Keratinocyte (primary cell): ENCODE measurements around the gene PSMD12. TPM values are rescaled to one million over a fixed set of nuclear protein-coding genes. Genes with fewer than 3 reads are reported as not detected.

Experiments
- DNase-seq: peaks from one replicate; pipeline ENCODE4 v3.0.0-alpha.2; 2011; ENCODE audit warnings: low read depth, missing footprints, low spot score
- FAIRE-seq: peaks from 2 replicates; lab custom pipeline; 2011; peaks lifted over from hg19 to GRCh38; lab: Jason Lieb, UNC
- H2AFZ ChIP-seq: 2 replicates; pipeline ENCODE4 v1.6.0; 2012; ENCODE audit warnings: low read length, control low read depth, inconsistent platforms; ENCODE audit not compliant: control insufficient read depth
- H3K27ac ChIP-seq: 2 replicates; pipeline ENCODE4 v1.5.1; 2011; ENCODE audit warnings: low read length; ENCODE audit not compliant: control insufficient read depth, insufficient read depth
- H3K27me3 ChIP-seq: 3 replicates; pipeline ENCODE4 v1.6.0; 2011; ENCODE audit warnings: low read length; ENCODE audit not compliant: control insufficient read depth, insufficient read depth; ENCODE audit errors: extremely low read depth
- H3K36me3 ChIP-seq, 2 experiments: 2 replicates in 1 of 2; 3 replicates in 1 of 2; pipeline ENCODE4 v1.5.1; 2011; ENCODE audit warnings: low read length in 2 of 2, mild to moderate bottlenecking in 1 of 2; ENCODE audit not compliant: control insufficient read depth in 2 of 2, insufficient read depth in 2 of 2; ENCODE audit errors: extremely low read depth in 1 of 2
- H3K4me1 ChIP-seq: 3 replicates; pipeline ENCODE4 v1.5.1; 2011; ENCODE audit warnings: low read length; ENCODE audit not compliant: control insufficient read depth, insufficient read depth; ENCODE audit errors: extremely low read depth
- H3K4me2 ChIP-seq: 3 replicates; pipeline ENCODE4 v1.6.0; 2011; ENCODE audit warnings: low read depth, low read length; ENCODE audit not compliant: control insufficient read depth, insufficient read depth; ENCODE audit errors: extremely low read depth
- H3K4me3 ChIP-seq, 3 experiments: fragments of 200-600 bp in 1 of 3; sonication (generic) in 1 of 3; 2 replicates in 2 of 3; 3 replicates in 1 of 3; pipeline ENCODE4 v1.5.1; 2011 to 2016; ENCODE audit warnings: low read length in 3 of 3, mild to moderate bottlenecking in 3 of 3, control low read depth in 2 of 3, inconsistent platforms in 1 of 3, low read depth in 1 of 3, mixed read lengths in 1 of 3, mixed run types in 1 of 3, moderate library complexity in 1 of 3; ENCODE audit not compliant: control insufficient read depth in 2 of 3, insufficient read depth in 2 of 3; ENCODE audit errors: extremely low read depth in 1 of 3
- H3K79me2 ChIP-seq: 2 replicates; pipeline ENCODE4 v1.6.0; 2012; ENCODE audit warnings: low read length; ENCODE audit not compliant: control insufficient read depth, insufficient read depth
- H3K9ac ChIP-seq: 3 replicates; pipeline ENCODE4 v1.6.0; 2011; ENCODE audit warnings: low read length; ENCODE audit not compliant: control insufficient read depth, insufficient read depth; ENCODE audit errors: extremely low read depth
- H3K9me1 ChIP-seq: 3 replicates; pipeline ENCODE4 v1.6.0; 2011; ENCODE audit warnings: low read length; ENCODE audit not compliant: control insufficient read depth, insufficient read depth; ENCODE audit errors: extremely low read depth
- H3K9me3 ChIP-seq: 2 replicates; pipeline ENCODE4 v1.5.1; 2012; ENCODE audit warnings: low read depth, low read length; ENCODE audit not compliant: control insufficient read depth
- H4K20me1 ChIP-seq: 3 replicates; pipeline ENCODE4 v1.6.0; 2011; ENCODE audit warnings: low read length; ENCODE audit not compliant: control insufficient read depth, insufficient read depth; ENCODE audit errors: extremely low read depth
- EZH2 ChIP-seq: IDR thresholded peaks from one replicate; pipeline ENCODE4 v1.6.1; 2012; ENCODE audit warnings: inconsistent platforms, mild to moderate bottlenecking, low read length, moderate library complexity
- dilution Hi-C: fragments of 300-500 bp; cut with MboI; formaldehyde crosslinking; loops from one replicate; pipeline ENCODE4 v1.7.0; 2020; ENCODE audit warnings: low sequenced_read_pairs; ENCODE audit not compliant: extremely low pct_ligation_motif_present
- polyA plus RNA-seq, 5 experiments: library from polyadenylated mRNA; depleted of rRNA in 3 of 5; stranded (reverse) in 3 of 5; stranded (forward) in 1 of 5; unstranded in 1 of 5; fragments of >200 nt; gene quantifications; 1 replicate in 1 of 5; 2 replicates in 3 of 5; 3 replicates in 1 of 5; pipeline versions ENCODE4 v1.2.1 to v1.2.3, GENCODE V29; 2011 to 2012; ENCODE audit warnings: missing spikeins in 2 of 5, low read depth in 1 of 5, low replicate concordance in 1 of 5
- TF ChIP-seq, protein P1 (sequence below), 3 experiments: IDR thresholded peaks in 1 of 3; conservative IDR thresholded peaks in 1 of 3; optimal IDR thresholded peaks in 1 of 3; 2 replicates in 2 of 3; 3 replicates in 1 of 3; pipeline versions ENCODE3 to v1.5.1; 2011; ENCODE audit warnings: low read length in 3 of 3, mild to moderate bottlenecking in 3 of 3, moderate library complexity in 2 of 3, control low read depth in 1 of 3, inconsistent platforms in 1 of 3; ENCODE audit not compliant: insufficient read depth in 2 of 3; ENCODE audit errors: extremely low read depth in 1 of 3

The PSMD12 gene
- polyA plus RNA-seq, 1 donor (not counting 4 experiments of a cell fraction or from before 2014, with no cell fraction given), result 68.4 TPM

DNA sequence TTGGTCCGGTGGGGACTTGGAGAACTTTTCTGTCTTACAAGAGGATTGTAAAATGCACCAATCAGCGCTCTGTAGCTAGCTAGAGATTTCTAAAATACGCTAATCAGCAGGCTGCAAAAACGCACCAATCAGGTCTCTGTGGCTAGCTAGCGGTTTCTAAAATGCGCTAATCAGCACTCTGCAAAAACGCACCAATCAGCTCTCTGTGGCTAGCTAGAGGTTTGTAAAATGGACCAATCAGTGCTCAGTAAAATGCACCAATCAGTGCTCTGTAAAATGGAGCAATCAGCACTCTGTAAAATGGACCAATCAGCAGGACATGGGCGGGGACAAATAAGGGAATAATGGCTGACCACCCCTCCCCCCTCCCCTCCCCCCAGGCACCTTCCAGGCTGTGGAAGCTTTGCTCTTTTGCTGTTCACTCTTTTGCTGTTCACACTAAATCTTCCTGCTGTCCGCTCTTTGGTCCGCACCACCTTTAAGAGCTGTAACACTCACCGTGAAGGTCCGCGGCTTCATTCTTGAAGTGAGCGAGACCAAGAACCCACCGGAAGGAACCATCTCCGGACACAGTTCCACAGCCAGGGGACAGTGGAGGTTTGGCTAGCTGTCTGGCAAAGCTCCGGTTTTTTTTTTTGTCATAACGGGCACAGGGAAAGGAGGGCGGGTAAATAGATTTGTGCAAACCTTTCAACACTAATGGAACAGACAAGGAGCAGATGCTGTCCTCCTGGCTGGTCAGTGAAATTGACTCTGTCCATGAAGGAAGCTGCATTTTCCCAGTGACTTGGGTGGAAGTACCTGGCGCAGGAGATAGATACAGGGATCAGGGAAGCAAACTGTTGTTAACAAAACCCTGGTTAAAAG, 19.0 kb upstream of the PSMD12 start:
- Histone ChIP-seq H3K79me2 (peaks cover 47% of the 10 kb centered on the region), H3K9me3 (no peaks in the 10 kb centered on the region), H4K20me1 (no peaks in the 10 kb centered on the region), H3K27ac (no peak overlapping the region), H3K4me2 (no peak overlapping the region), H3K4me3 (no peak overlapping the region), H3K4me1 (peaks cover 4% of the 10 kb centered on the region), H3K36me3 (peaks cover 0 to 1% of the 10 kb centered on the region in 2 experiments), H3K9me1 (no peaks in the 10 kb centered on the region), H3K27me3 (no peaks in the 10 kb centered on the region), H3K9ac (no peak overlapping the region), H2AFZ (no peak overlapping the region)
- dilution Hi-C loops, result no loop called here
- FAIRE-seq, result no peak
- TF ChIP-seq EZH2, result no peak
- TF ChIP-seq, protein P1, sequence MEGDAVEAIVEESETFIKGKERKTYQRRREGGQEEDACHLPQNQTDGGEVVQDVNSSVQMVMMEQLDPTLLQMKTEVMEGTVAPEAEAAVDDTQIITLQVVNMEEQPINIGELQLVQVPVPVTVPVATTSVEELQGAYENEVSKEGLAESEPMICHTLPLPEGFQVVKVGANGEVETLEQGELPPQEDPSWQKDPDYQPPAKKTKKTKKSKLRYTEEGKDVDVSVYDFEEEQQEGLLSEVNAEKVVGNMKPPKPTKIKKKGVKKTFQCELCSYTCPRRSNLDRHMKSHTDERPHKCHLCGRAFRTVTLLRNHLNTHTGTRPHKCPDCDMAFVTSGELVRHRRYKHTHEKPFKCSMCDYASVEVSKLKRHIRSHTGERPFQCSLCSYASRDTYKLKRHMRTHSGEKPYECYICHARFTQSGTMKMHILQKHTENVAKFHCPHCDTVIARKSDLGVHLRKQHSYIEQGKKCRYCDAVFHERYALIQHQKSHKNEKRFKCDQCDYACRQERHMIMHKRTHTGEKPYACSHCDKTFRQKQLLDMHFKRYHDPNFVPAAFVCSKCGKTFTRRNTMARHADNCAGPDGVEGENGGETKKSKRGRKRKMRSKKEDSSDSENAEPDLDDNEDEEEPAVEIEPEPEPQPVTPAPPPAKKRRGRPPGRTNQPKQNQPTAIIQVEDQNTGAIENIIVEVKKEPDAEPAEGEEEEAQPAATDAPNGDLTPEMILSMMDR (optimal IDR thresholded peaks at IDR 0.05 in 1 of 3, IDR thresholded peaks at IDR 0.05 in 1 of 3, conservative IDR thresholded peaks at IDR 0.05 in 1 of 3; ENCODE audit: extremely low read depth in 1 of 3, insufficient read depth in 2 of 3, low read length in 3 of 3), result no peak
- no peak for DNase-seq

DNA sequence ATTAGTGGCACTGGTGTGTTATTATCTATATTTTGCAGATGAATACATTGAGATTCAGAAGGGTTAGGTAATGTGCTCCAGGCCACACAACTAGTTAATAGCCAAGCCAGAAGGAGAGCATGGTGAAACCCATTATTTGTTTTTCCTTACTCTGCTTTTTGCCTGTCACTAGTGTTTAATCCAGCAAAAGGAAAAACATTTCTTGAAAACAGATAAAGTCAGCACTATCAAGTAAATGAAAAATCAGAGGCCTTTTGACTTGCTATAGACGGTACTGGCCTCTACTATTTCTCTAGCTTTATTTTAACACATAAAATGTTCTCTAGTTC, 15.5 kb upstream of the PSMD12 start:
- TF ChIP-seq, protein P1 (optimal IDR thresholded peaks at IDR 0.05 in 1 of 3, IDR thresholded peaks at IDR 0.05 in 1 of 3, conservative IDR thresholded peaks at IDR 0.05 in 1 of 3; ENCODE audit: extremely low read depth in 1 of 3, insufficient read depth in 2 of 3, low read length in 3 of 3), result no peak
- Histone ChIP-seq H3K9me1 (no peaks in the 10 kb centered on the region), H3K9ac (no peak overlapping the region), H3K4me1 (peaks cover 8% of the 10 kb centered on the region), H4K20me1 (no peaks in the 10 kb centered on the region), H3K27ac (no peak overlapping the region), H3K36me3 (peaks cover 1 to 7% of the 10 kb centered on the region in 2 experiments), H3K9me3 (no peaks in the 10 kb centered on the region), H3K79me2 (peaks cover 43% of the 10 kb centered on the region), H3K27me3 (no peaks in the 10 kb centered on the region), H3K4me2 (no peak overlapping the region), H3K4me3 (no peak overlapping the region), H2AFZ (no peak overlapping the region)
- dilution Hi-C loops, result no loop called here
- FAIRE-seq (no peak), DNase-seq (no peak)
